Skeletal muscle cell (primary cell): ENCODE data around the gene ECM2.

ENCODE experiments used
- DNase-seq: peaks from one replicate; pipeline ENCODE4 v3.0.0-alpha.2; 2010; ENCODE audit warnings: low read depth
- H3K4me3 ChIP-seq: 2 replicates; pipeline ENCODE4 v1.5.1; 2011; ENCODE audit warnings: low read depth, mild to moderate bottlenecking, control low read depth, low read length, moderate library complexity

ECM2 gene

DNA sequence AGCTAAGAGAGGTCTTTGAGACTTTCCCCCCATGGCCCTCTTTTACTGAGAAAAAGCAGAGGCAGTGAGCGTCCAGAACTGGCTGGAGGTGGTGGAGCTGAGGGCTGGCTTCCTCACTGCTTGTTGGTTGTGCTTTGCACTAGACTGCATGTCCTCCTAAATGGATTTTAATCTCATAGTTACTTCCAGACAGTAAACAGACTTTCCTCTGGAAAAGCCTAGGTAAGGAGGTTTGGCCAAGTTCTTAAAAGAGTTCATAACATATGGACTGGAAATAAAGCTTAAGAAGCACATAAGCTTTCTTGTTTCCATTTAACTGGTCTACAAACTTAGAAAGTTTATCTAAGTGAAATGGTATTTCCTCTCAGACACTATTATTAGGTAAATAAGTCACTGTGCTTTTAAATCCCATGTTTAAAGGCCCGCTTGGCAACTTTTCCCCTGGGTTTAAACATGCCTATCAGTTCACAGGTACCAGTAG is 55.5 kb downstream of the ECM2 start:
- DNase-seq = no peak
- no peak overlapping the region for H3K4me3 ChIP-seq

DNA sequence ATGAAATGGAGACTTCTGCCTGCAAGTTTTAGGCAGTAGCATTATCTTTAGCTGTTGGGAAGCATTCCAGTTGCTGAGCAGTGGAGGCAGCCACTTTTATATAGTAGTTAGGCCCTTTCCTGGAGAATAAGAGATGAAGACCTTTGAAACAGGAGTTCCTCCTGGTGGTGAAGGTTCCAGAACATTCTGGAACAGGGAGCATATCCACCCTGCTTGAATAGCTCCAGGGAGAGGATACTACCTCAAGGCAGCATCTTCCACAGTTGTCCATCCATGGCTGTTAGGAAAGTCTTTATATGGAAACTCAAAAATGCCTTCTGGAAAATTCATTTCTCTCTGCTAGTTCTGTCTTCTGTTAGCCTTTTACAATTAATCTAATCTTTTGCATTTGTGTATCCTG is 56.4 kb downstream of the ECM2 start:
- DNase-seq = no peak
- no peak overlapping the region for H3K4me3 ChIP-seq

- no peak overlapping the region for H3K4me3 ChIP-seq
These were observed 57.0 kb downstream of the ECM2 start for GRCh38 chr9:92478783-92479182.

GRCh38 chr9:92476962-92477361 is 58.8 kb downstream of the ECM2 start:
- H3K4me3 ChIP-seq = no peak overlapping the region
- no peak for DNase-seq

More at GRCh38 chr9:92478783-92479182, 57.0 kb downstream of the ECM2 start:
- no peak for DNase-seq

DNA sequence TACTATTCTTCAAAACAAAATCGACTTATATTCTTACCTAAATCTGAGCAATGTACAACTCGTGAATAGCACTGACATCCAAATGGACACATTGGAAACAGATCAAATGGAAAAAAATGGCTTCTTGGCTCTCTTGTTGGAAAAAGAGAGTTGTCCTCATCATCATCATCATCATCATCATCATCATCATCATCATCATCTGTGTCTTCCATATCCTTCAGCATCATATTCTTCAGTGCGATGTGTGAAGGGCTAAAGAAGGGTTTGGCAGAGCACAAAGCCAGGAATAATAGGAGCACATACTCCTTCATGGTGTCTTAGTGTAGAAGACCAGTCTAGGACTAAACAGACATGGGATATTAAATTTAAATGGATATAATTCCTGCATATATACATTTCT is 61.2 kb downstream of the ECM2 start:
- no peak for DNase-seq
- no peak overlapping the region for H3K4me3 ChIP-seq

DNA sequence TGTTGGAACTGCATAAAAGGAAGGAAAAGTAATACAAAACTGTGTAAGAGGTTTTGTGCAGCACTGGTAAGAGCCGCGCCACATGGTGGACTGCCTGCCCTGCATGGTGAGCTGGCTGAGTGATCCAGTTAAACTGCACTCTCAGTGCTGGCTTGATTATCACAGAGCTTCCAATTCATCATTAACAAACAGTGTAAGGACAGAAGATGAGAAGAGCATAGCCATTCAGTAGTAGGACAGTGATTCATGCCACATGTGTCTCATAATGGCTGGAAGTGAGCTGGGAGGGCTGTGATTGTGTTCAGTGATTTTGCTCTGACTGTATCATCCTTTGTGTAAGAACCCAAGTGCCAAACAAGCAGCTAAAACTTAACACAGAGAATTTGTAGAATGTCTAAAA is 67.6 kb downstream of the ECM2 start:
- H3K4me3 ChIP-seq = no peak overlapping the region
- no peak for DNase-seq

GRCh38 chr9:92467511-92467910 is 68.3 kb downstream of the ECM2 start:
- no peak overlapping the region for H3K4me3 ChIP-seq
- no peak for DNase-seq

- H3K4me3 ChIP-seq = no peak overlapping the region
- DNase-seq = no peak
These were observed 68.7 kb downstream of the ECM2 start for GRCh38 chr9:92467041-92467440.

- H3K4me3 ChIP-seq = no peak overlapping the region
These were observed 71.8 kb downstream of the ECM2 start for GRCh38 chr9:92463984-92464383.

GRCh38 chr9:92463387-92463786 is 72.4 kb downstream of the ECM2 start:
- no peak overlapping the region for H3K4me3 ChIP-seq
- DNase-seq = no peak

More at GRCh38 chr9:92463984-92464383, 71.8 kb downstream of the ECM2 start:
- peak; percentile 74 for DNase-seq

GRCh38 chr9:92457576-92457975 is 78.2 kb downstream of the ECM2 start:
- DNase-seq = no peak
- no peak overlapping the region for H3K4me3 ChIP-seq

GRCh38 chr9:92455217-92455616 is 80.6 kb downstream of the ECM2 start:
- no peak for DNase-seq
- no peak overlapping the region for H3K4me3 ChIP-seq

- no peak for DNase-seq
- no peak overlapping the region for H3K4me3 ChIP-seq
These were observed 89.3 kb downstream of the ECM2 start for GRCh38 chr9:92446536-92446935.
